ENCODE results near the gene GPN2.

DNA sequence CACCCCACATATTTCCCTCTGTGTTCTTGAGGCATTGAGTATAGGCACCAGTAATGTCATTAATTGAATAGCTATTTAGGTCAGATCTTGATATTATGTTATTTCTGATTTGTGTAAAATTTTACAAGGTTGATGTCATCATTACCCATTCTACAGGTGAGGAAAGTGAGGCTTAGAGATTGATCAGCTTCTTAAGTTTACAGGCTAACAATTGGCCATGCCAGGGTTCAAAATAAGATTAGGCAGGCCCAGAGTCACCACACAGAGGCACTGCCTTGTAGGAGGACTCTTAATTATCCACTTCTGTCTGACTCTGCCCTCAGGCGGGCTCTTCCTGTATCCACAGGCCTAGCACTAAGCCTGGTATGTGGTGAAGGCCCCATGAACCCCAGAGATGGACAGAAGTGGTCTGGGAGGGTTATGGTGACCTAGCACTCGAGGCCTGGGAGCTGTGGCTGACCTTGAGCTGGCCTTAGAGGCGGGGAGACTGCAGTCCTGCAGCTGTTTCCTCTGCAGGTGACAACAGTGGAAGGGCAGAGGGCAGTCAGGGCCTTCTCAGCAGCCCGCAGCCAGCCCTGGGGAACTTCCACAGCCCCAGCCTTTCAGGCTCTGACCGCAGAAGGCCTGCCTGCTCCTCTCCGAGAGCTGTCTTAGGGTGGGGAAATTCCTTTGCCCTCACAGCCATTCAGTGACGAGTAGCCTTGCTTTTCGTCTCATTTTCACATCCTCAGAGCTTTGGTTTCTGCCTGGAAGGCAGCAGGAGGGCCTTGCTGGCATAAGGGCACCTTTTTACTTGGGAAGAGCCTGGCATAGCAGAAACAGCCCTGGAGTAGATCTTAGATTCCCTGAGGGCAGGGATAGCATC lies 51.4 kb downstream of the GPN2 start:
- TF ChIP-seq, protein P1, sequence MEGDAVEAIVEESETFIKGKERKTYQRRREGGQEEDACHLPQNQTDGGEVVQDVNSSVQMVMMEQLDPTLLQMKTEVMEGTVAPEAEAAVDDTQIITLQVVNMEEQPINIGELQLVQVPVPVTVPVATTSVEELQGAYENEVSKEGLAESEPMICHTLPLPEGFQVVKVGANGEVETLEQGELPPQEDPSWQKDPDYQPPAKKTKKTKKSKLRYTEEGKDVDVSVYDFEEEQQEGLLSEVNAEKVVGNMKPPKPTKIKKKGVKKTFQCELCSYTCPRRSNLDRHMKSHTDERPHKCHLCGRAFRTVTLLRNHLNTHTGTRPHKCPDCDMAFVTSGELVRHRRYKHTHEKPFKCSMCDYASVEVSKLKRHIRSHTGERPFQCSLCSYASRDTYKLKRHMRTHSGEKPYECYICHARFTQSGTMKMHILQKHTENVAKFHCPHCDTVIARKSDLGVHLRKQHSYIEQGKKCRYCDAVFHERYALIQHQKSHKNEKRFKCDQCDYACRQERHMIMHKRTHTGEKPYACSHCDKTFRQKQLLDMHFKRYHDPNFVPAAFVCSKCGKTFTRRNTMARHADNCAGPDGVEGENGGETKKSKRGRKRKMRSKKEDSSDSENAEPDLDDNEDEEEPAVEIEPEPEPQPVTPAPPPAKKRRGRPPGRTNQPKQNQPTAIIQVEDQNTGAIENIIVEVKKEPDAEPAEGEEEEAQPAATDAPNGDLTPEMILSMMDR (IDR thresholded peaks at IDR 0.05; ENCODE audit: low read length), result peak; percentile 38
- TF ChIP-seq EZH2 (optimal IDR thresholded peaks at IDR 0.05; ENCODE audit: low read depth, low read length), result no peak
- TF ChIP-seq EZH2phosphoT487 (IDR thresholded peaks at IDR 0.05; ENCODE audit: low read length), result no peak
